ENCODE data around the gene FOXK2.

- no peak for TF ChIP-seq POLR2A (IDR thresholded peaks at IDR 0.05)
- TF ChIP-seq CTCF (IDR thresholded peaks at IDR 0.05), result no peak
- no peak for TF ChIP-seq POLR2AphosphoS5 (IDR thresholded peaks at IDR 0.05; ENCODE audit: insufficient read depth in 1 of 2, low read depth in 1 of 2)
Observed at GRCh38 chr17:82602986-82603710, 83.6 kb downstream of the FOXK2 start.
